ENCODE results near the gene ALDH2.
"Not testable (repeated sequence)": the region's sequence is repeated elsewhere in the genome, so short reads cannot be mapped to it uniquely, and the experiment has no call there.

DNA sequence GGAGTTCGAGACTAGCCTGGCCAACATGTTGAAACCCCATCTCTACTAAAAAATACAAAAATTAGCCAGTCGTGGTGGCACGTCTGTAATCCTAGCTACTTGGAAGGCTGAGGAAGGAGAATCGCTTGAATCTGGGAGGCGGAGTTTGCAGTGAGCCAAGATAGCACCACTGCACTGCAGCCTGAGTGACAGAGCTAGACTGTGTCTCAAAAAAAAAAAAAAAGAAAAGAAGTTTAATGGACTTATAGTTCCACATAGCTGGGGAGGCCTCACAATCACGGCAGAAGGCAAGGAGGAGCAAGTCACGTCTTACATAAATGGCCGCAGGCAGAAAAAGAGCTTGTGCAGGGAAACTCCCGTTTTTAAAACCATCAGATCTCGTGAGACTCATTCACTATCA lies 3.2 kb upstream of the ALDH2 start:
- TF ChIP-seq, protein P1, sequence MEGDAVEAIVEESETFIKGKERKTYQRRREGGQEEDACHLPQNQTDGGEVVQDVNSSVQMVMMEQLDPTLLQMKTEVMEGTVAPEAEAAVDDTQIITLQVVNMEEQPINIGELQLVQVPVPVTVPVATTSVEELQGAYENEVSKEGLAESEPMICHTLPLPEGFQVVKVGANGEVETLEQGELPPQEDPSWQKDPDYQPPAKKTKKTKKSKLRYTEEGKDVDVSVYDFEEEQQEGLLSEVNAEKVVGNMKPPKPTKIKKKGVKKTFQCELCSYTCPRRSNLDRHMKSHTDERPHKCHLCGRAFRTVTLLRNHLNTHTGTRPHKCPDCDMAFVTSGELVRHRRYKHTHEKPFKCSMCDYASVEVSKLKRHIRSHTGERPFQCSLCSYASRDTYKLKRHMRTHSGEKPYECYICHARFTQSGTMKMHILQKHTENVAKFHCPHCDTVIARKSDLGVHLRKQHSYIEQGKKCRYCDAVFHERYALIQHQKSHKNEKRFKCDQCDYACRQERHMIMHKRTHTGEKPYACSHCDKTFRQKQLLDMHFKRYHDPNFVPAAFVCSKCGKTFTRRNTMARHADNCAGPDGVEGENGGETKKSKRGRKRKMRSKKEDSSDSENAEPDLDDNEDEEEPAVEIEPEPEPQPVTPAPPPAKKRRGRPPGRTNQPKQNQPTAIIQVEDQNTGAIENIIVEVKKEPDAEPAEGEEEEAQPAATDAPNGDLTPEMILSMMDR (optimal IDR thresholded peaks at IDR 0.05 in 1 of 3, IDR thresholded peaks at IDR 0.05 in 1 of 3, conservative IDR thresholded peaks at IDR 0.05 in 1 of 3; ENCODE audit: extremely low read depth in 1 of 3, insufficient read depth in 2 of 3, low read length in 3 of 3) = not testable (repeated sequence)
- not testable (repeated sequence) for TF ChIP-seq EZH2 (IDR thresholded peaks at IDR 0.05; ENCODE audit: low read length)

All from keratinocyte (primary cell).